Trophoblast cell (in vitro differentiated cells and primary cell): Measurements from ENCODE around the gene THY1.

Source experiments
- DNase-seq, 2 donors: peaks; one replicate each; pipeline ENCODE4 v3.0.0-alpha.2; 2016
- H2AFZ ChIP-seq: 2 replicates; pipeline ENCODE4 v1.6.1; 2013; ENCODE audit warnings: low read length, moderate library complexity, mild to moderate bottlenecking; ENCODE audit not compliant: insufficient read depth, poor library complexity
- H2AK5ac ChIP-seq: 2 replicates; pipeline ENCODE4 v1.6.1; 2013; ENCODE audit warnings: mild to moderate bottlenecking, low read length
- H2BK120ac ChIP-seq: 2 replicates; pipeline ENCODE4 v1.6.1; 2013; ENCODE audit warnings: low read length, mild to moderate bottlenecking, moderate library complexity; ENCODE audit not compliant: insufficient read depth, poor library complexity
- H2BK12ac ChIP-seq: 2 replicates; pipeline ENCODE4 v1.6.1; 2013; ENCODE audit warnings: mild to moderate bottlenecking, low read length, moderate library complexity
- H2BK5ac ChIP-seq: 2 replicates; pipeline ENCODE4 v1.6.1; 2013; ENCODE audit warnings: low read length, low read depth, moderate library complexity, mild to moderate bottlenecking; ENCODE audit not compliant: poor library complexity
- H3K14ac ChIP-seq: 2 replicates; pipeline ENCODE4 v1.6.1; 2013; ENCODE audit warnings: mild to moderate bottlenecking, low read length
- H3K18ac ChIP-seq: 2 replicates; pipeline ENCODE4 v1.6.1; 2013; ENCODE audit warnings: mild to moderate bottlenecking, low read length
- H3K23ac ChIP-seq: 2 replicates; pipeline ENCODE4 v1.6.1; 2013; ENCODE audit warnings: low read length
- H3K27ac ChIP-seq: 2 replicates; pipeline ENCODE4 v1.5.1; 2013; ENCODE audit warnings: low read depth, mild to moderate bottlenecking, inconsistent platforms, low read length, moderate library complexity
- H3K27me3 ChIP-seq: 2 replicates; pipeline ENCODE4 v1.6.1; 2013; ENCODE audit warnings: inconsistent platforms, mild to moderate bottlenecking, low read length, moderate library complexity; ENCODE audit not compliant: insufficient read depth
- H3K36me3 ChIP-seq, 2 experiments: 1 replicate in 1 of 2; 2 replicates in 1 of 2; pipeline ENCODE4 v1.6.1; 2013; ENCODE audit warnings: low read length in 2 of 2, mild to moderate bottlenecking in 2 of 2, moderate library complexity in 1 of 2; ENCODE audit not compliant: insufficient read depth in 2 of 2, control insufficient read depth in 1 of 2
- H3K4ac ChIP-seq: 2 replicates; pipeline ENCODE4 v1.6.1; 2013; ENCODE audit warnings: low read depth, mild to moderate bottlenecking, low read length, moderate library complexity
- H3K4me1 ChIP-seq, 2 experiments: 1 replicate in 1 of 2; 2 replicates in 1 of 2; pipeline ENCODE4 v1.6.1; 2013; ENCODE audit warnings: low read length in 2 of 2, mild to moderate bottlenecking in 2 of 2, moderate library complexity in 1 of 2; ENCODE audit not compliant: insufficient read depth in 2 of 2, control insufficient read depth in 1 of 2
- H3K4me2 ChIP-seq: 2 replicates; pipeline ENCODE4 v1.6.1; 2013; ENCODE audit warnings: inconsistent platforms, mild to moderate bottlenecking, low read length, moderate library complexity
- H3K4me3 ChIP-seq: 2 replicates; pipeline ENCODE4 v1.5.1; 2013; ENCODE audit warnings: mild to moderate bottlenecking, low read depth, low read length, inconsistent platforms
- H3K79me1 ChIP-seq: one replicate; pipeline ENCODE4 v1.6.1; 2013; ENCODE audit warnings: low read length
- H3K79me2 ChIP-seq: 2 replicates; pipeline ENCODE4 v1.6.1; 2013; ENCODE audit warnings: low read length, mild to moderate bottlenecking; ENCODE audit not compliant: control insufficient read depth, insufficient read depth, poor library complexity
- H3K9ac ChIP-seq: 2 replicates; pipeline ENCODE4 v1.6.1; 2013; ENCODE audit warnings: mild to moderate bottlenecking, low read length
- H3K9me3 ChIP-seq: 2 replicates; pipeline ENCODE4 v1.6.1; 2013; ENCODE audit warnings: low read depth, mild to moderate bottlenecking, control low read depth, inconsistent platforms, low read length; ENCODE audit not compliant: insufficient read depth
- H4K12ac ChIP-seq: 2 replicates; pipeline ENCODE4 v1.6.1; 2013; ENCODE audit warnings: low read depth, mild to moderate bottlenecking, low read length, moderate library complexity
- H4K8ac ChIP-seq: 2 replicates; pipeline ENCODE4 v1.6.1; 2013; ENCODE audit warnings: low read depth, mild to moderate bottlenecking, low read length, moderate library complexity
- H4K91ac ChIP-seq: one replicate; pipeline ENCODE4 v1.6.1; 2013; ENCODE audit warnings: low read depth, mild to moderate bottlenecking, low read length, moderate library complexity
- WGBS: extraction: QIAGEN DNeasy Blood & Tissue Kit; methylation state at CpG from one replicate; pipeline ENCODE4 v1.1.7; 2013; ENCODE audit warnings: missing lambda C conversion rate; ENCODE audit not compliant: insufficient read length, insufficient coverage; ENCODE audit errors: extremely low coverage; 5-methylcytosine and 5-hydroxymethylcytosine counted together

The THY1 gene

DNA sequence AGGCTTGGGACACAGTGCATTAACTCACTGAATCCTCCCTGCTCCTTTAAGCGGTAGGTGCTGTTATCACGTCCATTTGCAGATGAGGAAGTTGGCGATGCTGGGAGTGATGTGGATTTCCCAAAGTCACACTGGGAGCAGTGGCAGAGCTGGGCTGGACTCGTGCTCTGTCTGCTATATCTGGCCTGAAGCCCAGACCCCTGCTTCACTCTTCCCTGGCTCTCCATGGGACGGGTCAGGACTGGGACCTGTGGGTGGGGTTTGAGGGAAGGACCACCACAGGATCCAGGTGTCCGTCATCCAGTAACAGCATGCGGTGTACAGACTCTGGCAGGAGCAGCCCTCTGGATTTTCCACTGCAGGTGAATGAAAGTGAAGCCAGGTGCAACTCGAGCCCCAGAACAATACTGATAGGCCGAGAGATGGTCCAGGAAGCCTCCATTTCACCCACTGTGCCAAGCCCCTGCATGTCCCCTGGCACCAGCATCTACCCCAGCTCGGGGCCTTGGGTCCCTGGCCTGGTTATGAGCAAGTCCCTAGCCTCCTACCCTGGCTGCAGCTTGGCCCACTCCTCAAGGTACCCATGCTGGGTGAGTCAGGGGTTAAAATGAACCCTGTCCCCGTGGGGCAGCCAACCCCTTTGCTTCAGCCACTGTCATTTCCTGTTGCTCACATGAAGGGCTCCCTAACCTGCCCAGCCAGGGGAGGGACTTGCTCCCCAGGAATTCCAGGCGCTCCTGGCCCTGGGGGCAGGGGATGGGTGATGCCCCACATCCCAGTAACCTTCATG lies 45.7 kb downstream of the THY1 start:
- H2AFZ ChIP-seq = no peak overlapping the region
- no peaks in the 10 kb centered on the region for H3K79me2 ChIP-seq
- H3K36me3 ChIP-seq = no peaks in the 10 kb centered on the region
- H3K27me3 ChIP-seq = no peaks in the 10 kb centered on the region
- DNase-seq = no peak
- WGBS = no CpG with 5 or more reads among the region's 12 CpGs
- H4K12ac ChIP-seq = no peak overlapping the region
- no peak overlapping the region for H3K4me3 ChIP-seq
- H3K9ac ChIP-seq = no peak overlapping the region
- no peak overlapping the region for H3K4ac ChIP-seq
- no peak overlapping the region for H2BK12ac ChIP-seq
- H2AK5ac ChIP-seq = no peak overlapping the region
- H4K8ac ChIP-seq = no peak overlapping the region
- no peaks in the 10 kb centered on the region for H3K9me3 ChIP-seq
- H3K4me1 ChIP-seq = peaks cover 16 to 21% of the 10 kb centered on the region in 2 experiments
- H3K79me1 ChIP-seq = no peaks in the 10 kb centered on the region
- no peak overlapping the region for H2BK120ac ChIP-seq
- no peak overlapping the region for H3K18ac ChIP-seq
- H2BK5ac ChIP-seq = no peak overlapping the region
- no peak overlapping the region for H3K27ac ChIP-seq
- no peak overlapping the region for H3K4me2 ChIP-seq
- no peak overlapping the region for H3K23ac ChIP-seq
- no peak overlapping the region for H3K14ac ChIP-seq
- H4K91ac ChIP-seq = no peak overlapping the region

DNA sequence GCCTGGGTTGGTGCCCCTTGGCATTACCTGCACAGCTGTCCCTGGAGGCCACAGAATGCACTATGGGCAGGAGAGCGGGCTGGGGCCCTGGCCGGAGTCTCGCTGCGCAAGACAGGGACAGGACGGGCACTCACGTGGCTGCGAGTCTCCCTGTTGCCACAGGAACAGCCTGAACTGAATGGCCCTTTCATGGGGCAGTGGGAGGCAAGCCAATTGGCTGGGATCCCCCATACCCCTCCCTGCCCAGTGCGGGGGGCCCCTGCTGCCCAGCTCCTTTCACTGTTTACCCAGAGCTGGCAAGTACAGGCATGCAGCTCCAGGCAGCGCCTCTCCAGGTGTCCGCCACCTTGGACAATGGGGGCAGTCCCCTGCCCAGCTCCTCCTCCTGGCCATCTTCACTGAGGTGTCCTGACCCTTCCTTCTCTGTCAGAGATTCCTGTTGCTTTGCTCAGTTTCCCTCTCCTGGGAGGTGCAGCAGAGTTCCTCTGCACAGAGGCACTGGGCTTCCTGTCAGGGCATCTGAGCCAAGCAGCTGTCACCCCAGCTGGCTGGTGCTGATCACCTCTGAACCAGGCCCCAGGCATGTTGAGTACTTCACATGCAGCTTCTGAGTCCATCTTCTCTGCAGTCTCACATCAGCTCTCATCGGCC lies 46.6 kb downstream of the THY1 start:
- H3K4me2 ChIP-seq = no peak overlapping the region
- no peaks in the 10 kb centered on the region for H3K36me3 ChIP-seq
- H2BK12ac ChIP-seq = no peak overlapping the region
- no peak overlapping the region for H2AFZ ChIP-seq
- no peak overlapping the region for H3K18ac ChIP-seq
- H3K4me3 ChIP-seq = no peak overlapping the region
- H3K4ac ChIP-seq = no peak overlapping the region
- no peak overlapping the region for H3K27ac ChIP-seq
- no peaks in the 10 kb centered on the region for H3K79me1 ChIP-seq
- peaks cover 16 to 21% of the 10 kb centered on the region in 2 experiments for H3K4me1 ChIP-seq
- no peak overlapping the region for H2BK5ac ChIP-seq
- no peak overlapping the region for H4K12ac ChIP-seq
- no peak overlapping the region for H3K23ac ChIP-seq
- no peak for DNase-seq
- WGBS = no CpG with 5 or more reads among the region's 11 CpGs
- H2AK5ac ChIP-seq = no peak overlapping the region
- H3K9me3 ChIP-seq = no peaks in the 10 kb centered on the region
- no peak overlapping the region for H3K14ac ChIP-seq
- H4K8ac ChIP-seq = no peak overlapping the region
- H2BK120ac ChIP-seq = no peak overlapping the region
- no peak overlapping the region for H4K91ac ChIP-seq
- H3K9ac ChIP-seq = no peak overlapping the region
- no peaks in the 10 kb centered on the region for H3K27me3 ChIP-seq
- H3K79me2 ChIP-seq = no peaks in the 10 kb centered on the region

DNA sequence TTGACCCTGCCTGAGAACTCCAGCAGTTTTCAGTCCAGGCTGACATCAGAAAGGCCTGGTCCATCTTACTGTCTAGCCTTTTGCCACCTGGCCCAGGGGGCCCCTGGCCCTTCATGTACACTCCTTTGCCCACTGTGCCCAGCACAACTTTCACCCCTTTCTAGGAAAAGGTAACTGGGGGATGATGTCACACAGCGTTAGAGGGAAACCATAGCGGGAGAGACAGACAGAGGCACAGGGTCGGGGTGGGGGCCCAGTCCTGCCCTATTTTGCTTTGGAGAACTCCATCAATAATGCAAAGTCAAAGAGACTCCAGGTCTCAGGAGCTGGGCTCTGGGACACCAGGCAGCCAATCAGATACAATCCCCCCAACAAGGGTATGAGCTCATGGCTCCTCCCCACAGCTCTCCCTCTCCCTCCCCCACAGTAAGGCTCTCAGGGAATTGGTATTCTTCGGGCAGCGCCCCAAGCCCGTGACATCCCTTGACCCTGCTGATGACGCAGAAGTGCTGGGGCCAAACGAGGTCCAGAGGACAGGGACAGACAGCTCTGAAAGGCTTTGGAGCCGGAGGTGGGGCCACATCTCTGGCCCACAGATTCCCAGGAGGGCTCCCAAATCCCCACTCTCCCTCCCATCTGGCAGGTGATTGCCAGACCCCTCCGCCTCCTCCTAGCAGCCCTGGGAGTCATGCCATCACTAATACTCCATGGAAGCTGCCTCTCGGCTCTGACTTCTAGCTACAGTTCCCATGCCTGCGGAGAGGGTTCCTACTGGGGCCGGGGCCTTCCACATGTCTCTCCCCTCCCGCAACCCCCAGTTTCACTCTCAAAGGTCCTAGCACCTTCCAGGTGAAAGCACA lies 47.4 kb downstream of the THY1 start:
- no peak overlapping the region for H3K4ac ChIP-seq
- H4K12ac ChIP-seq = no peak overlapping the region
- no peaks in the 10 kb centered on the region for H3K79me2 ChIP-seq
- no peak overlapping the region for H3K18ac ChIP-seq
- no peak overlapping the region for H2BK120ac ChIP-seq
- H3K79me1 ChIP-seq = no peaks in the 10 kb centered on the region
- H3K9ac ChIP-seq = no peak overlapping the region
- no peak overlapping the region for H4K91ac ChIP-seq
- H2AFZ ChIP-seq = no peak overlapping the region
- no peak overlapping the region for H3K4me2 ChIP-seq
- H3K9me3 ChIP-seq = no peaks in the 10 kb centered on the region
- no peak overlapping the region for H3K14ac ChIP-seq
- no peak overlapping the region for H3K4me3 ChIP-seq
- H2BK12ac ChIP-seq = no peak overlapping the region
- H3K23ac ChIP-seq = no peak overlapping the region
- H3K36me3 ChIP-seq = no peaks in the 10 kb centered on the region
- H2AK5ac ChIP-seq = no peak overlapping the region
- no peaks in the 10 kb centered on the region for H3K27me3 ChIP-seq
- no peak overlapping the region for H4K8ac ChIP-seq
- no peak overlapping the region for H2BK5ac ChIP-seq
- peaks cover 12 to 13% of the 10 kb centered on the region in 2 experiments for H3K4me1 ChIP-seq
- H3K27ac ChIP-seq = no peak overlapping the region
- no CpG with 5 or more reads among the region's 14 CpGs for WGBS
- DNase-seq = no peak

DNA sequence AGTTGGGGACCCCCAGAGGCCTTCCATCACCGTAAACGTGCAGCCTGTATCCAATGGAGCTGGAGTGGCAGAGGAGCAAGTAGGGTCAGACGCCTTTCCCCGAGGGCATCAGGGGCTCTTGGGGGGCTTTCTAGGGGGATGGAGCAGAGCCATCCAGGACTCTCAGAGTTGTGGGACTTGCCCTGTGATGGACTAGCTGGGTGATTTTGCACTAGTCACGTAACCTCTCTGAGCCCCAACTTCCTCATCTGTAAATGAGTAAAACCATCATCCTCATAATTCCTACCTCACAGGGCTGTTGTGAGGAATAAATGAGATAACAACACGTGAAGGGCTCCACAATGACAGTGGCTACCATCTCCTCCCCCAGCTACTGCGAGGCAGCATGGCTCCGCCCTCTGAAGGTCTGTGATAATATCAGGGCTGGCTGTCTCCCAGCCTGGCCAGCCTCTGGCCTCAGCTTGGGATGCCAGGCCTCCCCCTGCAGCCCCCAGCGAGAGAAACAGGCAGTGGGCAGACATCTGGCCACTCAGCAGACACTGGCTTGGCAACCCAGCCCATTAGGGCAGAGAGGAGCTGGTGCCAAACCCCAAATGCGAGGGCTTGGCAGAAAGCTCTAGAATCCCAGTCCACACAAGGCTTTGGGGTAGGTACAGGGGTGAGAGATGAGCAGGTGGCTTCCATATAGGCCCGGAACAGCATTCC lies 48.2 kb downstream of the THY1 start:
- Histone ChIP-seq H3K27ac (no peak overlapping the region), H3K9me3 (no peaks in the 10 kb centered on the region), H2AK5ac (no peak overlapping the region), H3K14ac (no peak overlapping the region), H3K4ac (no peak overlapping the region), H3K79me2 (no peaks in the 10 kb centered on the region), H3K4me2 (no peak overlapping the region), H3K23ac (no peak overlapping the region), H3K79me1 (no peaks in the 10 kb centered on the region), H4K8ac (no peak overlapping the region), H3K4me1 (peaks cover 11 to 12% of the 10 kb centered on the region in 2 experiments), H3K18ac (no peak overlapping the region), H4K12ac (no peak overlapping the region), H2BK12ac (no peak overlapping the region), H2AFZ (no peak overlapping the region), H3K27me3 (no peaks in the 10 kb centered on the region), H4K91ac (no peak overlapping the region), H3K4me3 (no peak overlapping the region), H2BK120ac (no peak overlapping the region), H3K36me3 (no peaks in the 10 kb centered on the region), H3K9ac (no peak overlapping the region), H2BK5ac (no peak overlapping the region)
- WGBS = no CpG with 5 or more reads among the region's 11 CpGs
- no peak for DNase-seq
